HCT116 (cell line): ENCODE results near the gene FGD3. TPM values are rescaled to one million over a fixed set of nuclear protein-coding genes. Genes with fewer than 3 reads are reported as not detected.

Experiments
- ATAC-seq: fragments of 200-7000 bp; cut with Tn5 transposase; 2 replicates; pipeline ENCODE4 v1.9.1; 2020; ENCODE audit warnings: mild to moderate bottlenecking, moderate library complexity
- BruUV-seq: library from RNA; stranded (reverse); fragments of 400-500 nt; replicated peaks from 2 replicates; lab custom pipeline; 2021; lab: Mats Ljungman, UMichigan
- CTCF ChIA-PET: fragments of 300-600 bp; sonication (Branson Sonifier 250); formaldehyde crosslinking; loops from one replicate; lab custom pipeline; 2021; ENCODE audit warnings: antibody characterized with exemption; lab: Charles Lee
- POLR2A ChIA-PET: fragments of 300-600, 350-600 bp; sonication (Branson Sonifier 250); formaldehyde crosslinking; loops from one replicate; lab custom pipeline; 2021; ENCODE audit warnings: antibody characterized with exemption; lab: Charles Lee
- RAD21 ChIA-PET, 2 experiments: fragments of 300-600 bp; sonication (Branson Sonifier 250); formaldehyde crosslinking; loops; one replicate each; lab custom pipeline; 2023; ENCODE audit warnings: low total read pairs in 2 of 2; ENCODE audit not compliant: uncharacterized antibody in 2 of 2, unreplicated experiment in 2 of 2, low non-redundant PET in 1 of 2; lab: Charles Lee
- DNase-seq: peaks from one replicate; pipeline ENCODE4 v3.0.0-alpha.2; 2010; ENCODE audit warnings: low read depth, low spot score
- H2AFZ ChIP-seq: fragments of 200-600 bp; shearing (Covaris generic), sonication (generic); 2 replicates; pipeline ENCODE4 v1.6.1; 2017; ENCODE audit warnings: low read depth, mixed run types, mixed read lengths, antibody characterized with exemption, low read length; ENCODE audit not compliant: poor library complexity, severe bottlenecking
- H3K27ac ChIP-seq: 2 replicates; pipeline ENCODE4 v1.5.1; 2012; ENCODE audit warnings: low read depth, low read length
- H3K27me3 ChIP-seq: fragments of 200-600 bp; sonication (generic); 2 replicates; pipeline ENCODE4 v1.6.1; 2016; ENCODE audit warnings: mixed run types, low read length, mixed read lengths; ENCODE audit not compliant: insufficient read depth
- H3K36me3 ChIP-seq, 2 experiments: fragments of 200-500 bp in 1 of 2; fragments of 200-600 bp in 1 of 2; sonication (Bioruptor generic) in 1 of 2; sonication (generic) in 1 of 2; 2 replicates each; pipeline versions ENCODE4 v1.5.1 to v1.6.1; 2014 to 2016; ENCODE audit warnings: low read length in 2 of 2, inconsistent platforms in 1 of 2, mixed read lengths in 1 of 2, mixed run types in 1 of 2; ENCODE audit not compliant: insufficient read depth in 2 of 2, control insufficient read depth in 1 of 2
- H3K4me1 ChIP-seq, 2 experiments: fragments of 200-600 bp in 1 of 2; sonication (generic) in 1 of 2; 2 replicates each; pipeline versions ENCODE4 v1.5.1 to v1.6.1; 2012 to 2017; ENCODE audit warnings: low read length in 2 of 2, inconsistent platforms in 1 of 2, mild to moderate bottlenecking in 1 of 2, mixed read lengths in 1 of 2, mixed run types in 1 of 2, moderate library complexity in 1 of 2; ENCODE audit not compliant: insufficient read depth in 2 of 2, control insufficient read depth in 1 of 2
- H3K4me2 ChIP-seq: fragments of 200-600 bp; sonication (generic); 2 replicates; pipeline ENCODE4 v1.6.1; 2017; ENCODE audit warnings: mixed run types, low read length, mixed read lengths
- H3K4me3 ChIP-seq, 2 experiments: fragments of 200-600 bp in 1 of 2; sonication (generic) in 1 of 2; replicated peaks in 1 of 2; 2 replicates each; pipeline ENCODE4 v1.5.1; 2011 to 2016; ENCODE audit warnings: low read length in 2 of 2, control low read depth in 1 of 2, low read depth in 1 of 2, mild to moderate bottlenecking in 1 of 2, mixed read lengths in 1 of 2, mixed run types in 1 of 2
- H3K79me2 ChIP-seq: fragments of 200-600 bp; sonication (generic); 2 replicates; pipeline ENCODE4 v1.6.1; 2017; ENCODE audit warnings: mild to moderate bottlenecking, mixed run types, low read length, moderate library complexity, mixed read lengths; ENCODE audit not compliant: insufficient read depth
- H3K9ac ChIP-seq: fragments of 200-600 bp; sonication (generic); 2 replicates; pipeline ENCODE4 v1.6.1; 2016; ENCODE audit warnings: low read length, mixed read lengths
- H3K9me2 ChIP-seq: fragments of 200-600 bp; sonication (generic), shearing (Covaris generic); 2 replicates; pipeline ENCODE4 v1.6.1; 2017; ENCODE audit warnings: mixed run types, mild to moderate bottlenecking, moderate library complexity; ENCODE audit not compliant: insufficient read depth
- H3K9me3 ChIP-seq, 2 experiments: fragments of 200-500 bp in 1 of 2; fragments of 200-600 bp in 1 of 2; sonication (Bioruptor generic) in 1 of 2; sonication (generic) in 1 of 2; 2 replicates each; pipeline ENCODE4 v1.6.1; 2014 to 2017; ENCODE audit warnings: low read length in 2 of 2, mixed read lengths in 2 of 2, inconsistent platforms in 1 of 2, low read depth in 1 of 2, mild to moderate bottlenecking in 1 of 2, mixed run types in 1 of 2, moderate library complexity in 1 of 2; ENCODE audit not compliant: control insufficient read depth in 1 of 2, insufficient read depth in 1 of 2
- H4K20me1 ChIP-seq: fragments of 200-600 bp; sonication (generic), shearing (Covaris generic); 2 replicates; pipeline ENCODE4 v1.6.1; 2017; ENCODE audit warnings: mixed run types, mild to moderate bottlenecking, moderate library complexity; ENCODE audit not compliant: insufficient read depth
- CBX3 ChIP-seq: IDR thresholded peaks from 2 replicates; pipeline ENCODE4 v1.6.1; 2012; ENCODE audit warnings: low read depth
- CEBPB ChIP-seq: IDR thresholded peaks from 2 replicates; pipeline ENCODE4 v1.6.1; 2012; ENCODE audit warnings: low read depth
- EZH2 ChIP-seq: fragments of 200-600 bp; sonication (generic); IDR thresholded peaks from 2 replicates; pipeline ENCODE4 v1.6.1; 2017; ENCODE audit warnings: antibody characterized with exemption, mixed run types
- EZH2phosphoT487 ChIP-seq: fragments of 200-600 bp; IDR thresholded peaks from 2 replicates; pipeline ENCODE4 v1.6.1; 2018; ENCODE audit warnings: antibody characterized with exemption, borderline replicate concordance
- JUND ChIP-seq: IDR thresholded peaks from 2 replicates; pipeline ENCODE4 v1.6.1; 2012
- RAD21 ChIP-seq: IDR thresholded peaks from 2 replicates; pipeline ENCODE4 v1.6.1; 2012; ENCODE audit warnings: low read depth, mild to moderate bottlenecking
- SP1 ChIP-seq: IDR thresholded peaks from 2 replicates; pipeline ENCODE4 v1.6.1; 2012; ENCODE audit warnings: low read depth
- TCF7L2 ChIP-seq: IDR thresholded peaks from 2 replicates; pipeline ENCODE4 v1.7.0; 2011; ENCODE audit warnings: borderline replicate concordance, inconsistent platforms; ENCODE audit not compliant: insufficient read depth, insufficient read length; ENCODE audit errors: extremely low read depth
- YY1 ChIP-seq: IDR thresholded peaks from 2 replicates; pipeline ENCODE4 v1.6.1; 2011; ENCODE audit warnings: low read length, low read depth, moderate library complexity, mild to moderate bottlenecking; ENCODE audit not compliant: insufficient replicate concordance; ENCODE audit errors: extremely low read depth
- ZFX ChIP-seq: fragments of 450-650 bp; IDR thresholded peaks from 2 replicates; pipeline ENCODE4 v1.6.1; 2017
- intact Hi-C: fragments of 100-400 bp; cut with micrococcal nuclease; formaldehyde crosslinking; loops from 2 replicates; pipeline ENCODE4 v1.10.0; 2022
- total RNA-seq: library from RNA; stranded (reverse); gene quantifications from one replicate; pipeline ENCODE4 v1.2.1, GENCODE V29; 2021; ENCODE audit not compliant: unreplicated experiment
- TF ChIP-seq, protein P1 (sequence below), 3 experiments: fragments of 200-600 bp in 1 of 3; sonication (generic) in 1 of 3; IDR thresholded peaks in 2 of 3; conservative IDR thresholded peaks in 1 of 3; 2 replicates each; pipeline ENCODE4 v1.5.1; 2012 to 2017; ENCODE audit warnings: low read depth in 2 of 3, low read length in 2 of 3, antibody characterized with exemption in 1 of 3, borderline replicate concordance in 1 of 3, control low read depth in 1 of 3, mild to moderate bottlenecking in 1 of 3, mixed read lengths in 1 of 3, mixed run types in 1 of 3, moderate library complexity in 1 of 3; ENCODE audit not compliant: insufficient read depth in 1 of 3

FGD3 gene
- total RNA-seq, 1 experiment from 2014 or later: 3.3 TPM

DNA sequence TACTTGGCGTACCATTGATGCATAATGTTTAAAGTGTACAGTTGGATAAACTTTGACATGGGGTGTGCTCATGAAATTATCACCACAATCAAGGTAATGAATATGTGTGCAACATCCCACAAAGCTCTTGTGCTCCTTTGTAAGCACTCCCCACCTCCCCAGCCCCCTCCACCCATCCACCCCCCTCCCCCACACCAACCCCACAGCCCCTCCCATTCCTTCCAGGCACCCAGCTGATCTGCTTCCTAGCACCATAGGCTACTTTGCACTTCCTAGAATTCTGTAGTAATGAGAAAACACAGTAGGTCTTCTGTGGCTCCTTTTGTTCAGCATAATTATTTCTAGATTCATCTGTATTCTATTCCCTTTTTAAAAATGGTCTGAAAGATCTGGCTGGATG is 24.5 kb downstream of the FGD3 start:
- no peak overlapping the region for H3K4me2 ChIP-seq
- no peaks in the 10 kb centered on the region for H3K9me3 ChIP-seq
- no peak overlapping the region for H3K9ac ChIP-seq
- DNase-seq (no peak), ATAC-seq (no peak)
- intact Hi-C loops: no loop called here
- no peak overlapping the region for H3K4me3 ChIP-seq
- H3K27me3 ChIP-seq: no peaks in the 10 kb centered on the region
- CTCF ChIA-PET: no interaction called here
- H3K4me1 ChIP-seq: peaks cover 19 to 23% of the 10 kb centered on the region in 2 experiments
- H3K9me2 ChIP-seq: no peaks in the 10 kb centered on the region
- no peaks in the 10 kb centered on the region for H3K79me2 ChIP-seq
- H3K27ac ChIP-seq: no peak overlapping the region
- no TSS peak for BruUV-seq
- H3K36me3 ChIP-seq: no peaks in the 10 kb centered on the region
- RAD21 ChIA-PET: interaction anchor here in 1 of 2 experiments (0.7 kb wide), 1 partner anchor 182 kb away, joined by 3 read pairs; no protein-coding TSS in a partner anchor
- POLR2A ChIA-PET: no interaction called here
- H4K20me1 ChIP-seq: no peaks in the 10 kb centered on the region
- H2AFZ ChIP-seq: no peak overlapping the region
- TF ChIP-seq EZH2 (no peak), YY1 (no peak), CBX3 (no peak), EZH2phosphoT487 (no peak), JUND (no peak), TCF7L2 (no peak), RAD21 (no peak), SP1 (no peak), CEBPB (no peak), ZFX (no peak)
- TF ChIP-seq, protein P1, sequence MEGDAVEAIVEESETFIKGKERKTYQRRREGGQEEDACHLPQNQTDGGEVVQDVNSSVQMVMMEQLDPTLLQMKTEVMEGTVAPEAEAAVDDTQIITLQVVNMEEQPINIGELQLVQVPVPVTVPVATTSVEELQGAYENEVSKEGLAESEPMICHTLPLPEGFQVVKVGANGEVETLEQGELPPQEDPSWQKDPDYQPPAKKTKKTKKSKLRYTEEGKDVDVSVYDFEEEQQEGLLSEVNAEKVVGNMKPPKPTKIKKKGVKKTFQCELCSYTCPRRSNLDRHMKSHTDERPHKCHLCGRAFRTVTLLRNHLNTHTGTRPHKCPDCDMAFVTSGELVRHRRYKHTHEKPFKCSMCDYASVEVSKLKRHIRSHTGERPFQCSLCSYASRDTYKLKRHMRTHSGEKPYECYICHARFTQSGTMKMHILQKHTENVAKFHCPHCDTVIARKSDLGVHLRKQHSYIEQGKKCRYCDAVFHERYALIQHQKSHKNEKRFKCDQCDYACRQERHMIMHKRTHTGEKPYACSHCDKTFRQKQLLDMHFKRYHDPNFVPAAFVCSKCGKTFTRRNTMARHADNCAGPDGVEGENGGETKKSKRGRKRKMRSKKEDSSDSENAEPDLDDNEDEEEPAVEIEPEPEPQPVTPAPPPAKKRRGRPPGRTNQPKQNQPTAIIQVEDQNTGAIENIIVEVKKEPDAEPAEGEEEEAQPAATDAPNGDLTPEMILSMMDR (IDR thresholded peaks at IDR 0.05 in 2 of 3, conservative IDR thresholded peaks at IDR 0.05 in 1 of 3; ENCODE audit: borderline replicate concordance in 1 of 3, insufficient read depth in 1 of 3, low read depth in 2 of 3, low read length in 2 of 3): no peak
